RWPE2 (cell line): ENCODE data around the gene ZBTB21.

Source experiments
- ATAC-seq: fragments of 200-7000 bp; cut with Tn5 transposase; 3 replicates; pipeline ENCODE4 v1.9.1; 2021; ENCODE audit warnings: low read depth
- DNase-seq: peaks from one replicate; pipeline ENCODE4 v3.0.0-alpha.2; 2020; ENCODE audit warnings: low spot score
- H3K27ac ChIP-seq: fragments of 450-650 bp; 2 replicates; pipeline ENCODE4 v1.5.1; 2017; ENCODE audit warnings: mild to moderate bottlenecking; ENCODE audit not compliant: poor library complexity, severe bottlenecking
- H3K27me3 ChIP-seq: fragments of 250-450 bp; sonication (Bioruptor Pico); 2 replicates; pipeline ENCODE4 v1.5.1; 2021; ENCODE audit warnings: mild to moderate bottlenecking, moderate library complexity; ENCODE audit not compliant: insufficient read depth, poor library complexity, severe bottlenecking
- H3K36me3 ChIP-seq: fragments of 250-450 bp; sonication (Bioruptor Pico); 2 replicates; pipeline ENCODE4 v1.5.1; 2020; ENCODE audit warnings: low read depth, mild to moderate bottlenecking, moderate library complexity
- H3K4me1 ChIP-seq: fragments of 250-450 bp; sonication (Bioruptor Pico); 2 replicates; pipeline ENCODE4 v1.5.1; 2021; ENCODE audit warnings: mild to moderate bottlenecking, moderate library complexity; ENCODE audit not compliant: insufficient read depth, poor library complexity, severe bottlenecking
- H3K4me3 ChIP-seq: fragments of 250-450 bp; sonication (Bioruptor Pico); 2 replicates; pipeline ENCODE4 v1.5.1; 2021; ENCODE audit warnings: mild to moderate bottlenecking, moderate library complexity; ENCODE audit not compliant: severe bottlenecking
- H3K9me3 ChIP-seq: fragments of 250-450 bp; sonication (Bioruptor Pico); 2 replicates; pipeline ENCODE4 v1.5.1; 2021; ENCODE audit warnings: mild to moderate bottlenecking, moderate library complexity; ENCODE audit not compliant: severe bottlenecking
- CTCF ChIP-seq: fragments of 450-650 bp; IDR thresholded peaks from one replicate; pipeline ENCODE4 v1.5.1; 2017; ENCODE audit warnings: mild to moderate bottlenecking, moderate library complexity; ENCODE audit not compliant: poor library complexity, severe bottlenecking

Gene ZBTB21

GRCh38 chr21:41989698-41990097 is 20.5 kb downstream of the ZBTB21 start:
- no peaks in the 10 kb centered on the region for H3K4me1 ChIP-seq
- no peak overlapping the region for H3K27ac ChIP-seq
- DNase-seq: no peak
- ATAC-seq: no peak
- H3K9me3 ChIP-seq: no peaks in the 10 kb centered on the region
- H3K27me3 ChIP-seq: no peaks in the 10 kb centered on the region
- no peak for TF ChIP-seq CTCF
- no peak overlapping the region for H3K4me3 ChIP-seq
- H3K36me3 ChIP-seq: peaks cover 56% of the 10 kb centered on the region

DNA sequence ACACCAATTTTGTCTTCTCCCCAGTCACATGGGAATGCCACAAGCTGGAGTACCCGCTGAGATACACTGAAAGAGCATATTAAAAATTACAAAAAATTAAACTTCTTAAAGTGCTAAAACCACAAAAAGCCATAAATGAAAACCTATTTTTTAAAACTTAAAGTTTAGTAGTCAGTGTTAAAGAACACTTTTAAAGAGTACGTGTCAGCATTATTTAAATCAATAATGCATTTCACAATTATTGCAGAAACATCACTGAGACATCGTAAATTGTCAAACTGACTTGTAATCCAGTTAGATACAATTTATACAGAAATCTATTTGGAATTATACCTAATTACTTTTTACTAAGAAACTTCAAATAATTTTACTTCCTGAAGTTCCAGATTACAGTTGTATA is 22.9 kb downstream of the ZBTB21 start:
- Histone ChIP-seq H3K4me3 (no peak overlapping the region), H3K4me1 (no peaks in the 10 kb centered on the region), H3K27me3 (no peaks in the 10 kb centered on the region), H3K9me3 (no peaks in the 10 kb centered on the region), H3K36me3 (peaks cover 34% of the 10 kb centered on the region), H3K27ac (no peak overlapping the region)
- ATAC-seq: no peak
- no peak for TF ChIP-seq CTCF
- no peak for DNase-seq

DNA sequence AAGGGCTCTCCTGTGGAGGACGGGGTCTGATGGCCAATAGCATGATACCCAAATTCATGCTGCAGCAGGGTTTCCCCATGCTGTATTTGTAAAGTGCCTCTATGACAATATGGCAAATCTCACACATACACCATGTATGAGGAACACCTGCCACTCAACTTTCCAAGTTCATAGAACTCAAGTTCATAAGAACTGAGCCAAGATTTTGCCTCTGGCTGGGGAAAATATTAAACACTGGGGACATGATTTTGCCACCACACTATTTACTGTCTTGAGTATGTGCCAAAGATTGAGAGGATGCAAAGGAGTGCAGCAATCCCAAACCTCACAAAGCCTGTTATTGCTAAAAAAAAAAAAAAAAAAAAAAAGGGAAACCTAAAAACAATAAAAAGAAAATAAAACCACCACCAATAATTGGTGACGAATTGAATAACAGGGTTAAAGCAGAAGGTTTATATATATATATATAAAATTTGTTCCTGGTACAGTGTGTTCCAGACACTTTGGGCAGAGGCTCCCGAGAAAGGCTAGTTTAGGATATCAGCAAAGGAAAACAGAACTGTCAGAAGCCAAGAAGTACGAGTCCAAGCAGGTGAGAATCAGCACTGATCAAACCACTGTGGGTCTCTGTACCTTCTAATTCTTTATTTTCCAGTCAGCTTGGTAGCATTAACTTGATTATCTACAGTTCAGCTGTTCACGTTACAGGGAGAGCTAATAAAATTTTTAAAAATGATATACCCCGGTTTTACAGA is 24.3 kb downstream of the ZBTB21 start:
- no peaks in the 10 kb centered on the region for H3K4me1 ChIP-seq
- no peaks in the 10 kb centered on the region for H3K27me3 ChIP-seq
- ATAC-seq (no peak), DNase-seq (no peak)
- H3K27ac ChIP-seq: no peak overlapping the region
- no peaks in the 10 kb centered on the region for H3K9me3 ChIP-seq
- peaks cover 19% of the 10 kb centered on the region for H3K36me3 ChIP-seq
- TF ChIP-seq CTCF: no peak
- H3K4me3 ChIP-seq: no peak overlapping the region

DNA sequence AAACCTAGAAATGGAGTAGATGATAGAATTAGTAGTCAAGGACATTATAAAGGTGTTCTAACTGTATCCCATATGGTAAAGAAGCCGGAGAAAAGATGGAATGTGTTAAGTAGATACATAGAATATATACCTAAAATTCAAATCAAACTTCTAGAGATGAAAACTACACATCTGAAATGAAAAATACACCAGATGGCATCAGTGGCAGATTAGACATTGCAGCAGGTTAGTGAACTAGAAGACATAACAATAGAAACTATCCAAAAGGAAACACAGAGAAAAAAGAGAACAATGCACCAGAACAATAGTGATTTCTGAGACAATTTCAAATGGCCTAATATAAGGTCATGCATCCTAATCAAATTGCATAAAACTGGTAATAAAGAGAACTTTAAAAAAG is 26.9 kb downstream of the ZBTB21 start:
- Histone ChIP-seq H3K4me1 (no peaks in the 10 kb centered on the region), H3K27me3 (no peaks in the 10 kb centered on the region), H3K27ac (no peak overlapping the region), H3K36me3 (no peaks in the 10 kb centered on the region), H3K9me3 (no peaks in the 10 kb centered on the region), H3K4me3 (no peak overlapping the region)
- no peak for DNase-seq
- TF ChIP-seq CTCF: no peak
- ATAC-seq: no peak

GRCh38 chr21:41980561-41980960 is 29.6 kb downstream of the ZBTB21 start:
- H3K27me3 ChIP-seq: no peaks in the 10 kb centered on the region
- H3K4me3 ChIP-seq: no peak overlapping the region
- H3K36me3 ChIP-seq: no peaks in the 10 kb centered on the region
- no peaks in the 10 kb centered on the region for H3K4me1 ChIP-seq
- H3K9me3 ChIP-seq: no peaks in the 10 kb centered on the region
- ATAC-seq (no peak), DNase-seq (no peak)
- H3K27ac ChIP-seq: no peak overlapping the region
- TF ChIP-seq CTCF: no peak
